Activated naive CD4-positive, alpha-beta T cell treated with anti-CD3 and anti-CD28 coated beads for 36 hours (primary cell): ENCODE measurements around the gene FBXO24. TPM values are rescaled to one million over a fixed set of nuclear protein-coding genes. Genes with fewer than 3 reads are reported as not detected.
A peak's percentile ranks its signal among the peaks of the same experiment; 100 is the strongest.
"Not testable (repeated sequence)": the region's sequence is repeated elsewhere in the genome, so short reads cannot be mapped to it uniquely, and the experiment has no call there.

Experiments used
- CTCF ChIA-PET: fragments of 350-600 bp; sonication (Branson Sonifier 250); formaldehyde crosslinking; loops from one replicate; lab custom pipeline; 2021; ENCODE audit warnings: antibody characterized with exemption; lab: Charles Lee
- DNase-seq: peaks from one replicate; pipeline ENCODE4 v3.0.0-alpha.2; 2020
- H3K27ac Mint-ChIP-seq: one replicate; pipeline ENCODE4 v1.8.0; 2021; ENCODE audit warnings: mild to moderate bottlenecking, mixed read lengths
- H3K27me3 Mint-ChIP-seq: one replicate; pipeline ENCODE4 v1.8.0; 2021; ENCODE audit warnings: low read depth, mixed read lengths
- H3K36me3 Mint-ChIP-seq: one replicate; pipeline ENCODE4 v1.8.0; 2021; ENCODE audit warnings: low read depth, mixed read lengths
- H3K4me1 Mint-ChIP-seq: one replicate; pipeline ENCODE4 v1.8.0; 2021; ENCODE audit warnings: low read depth, mixed read lengths
- H3K4me3 Mint-ChIP-seq: one replicate; pipeline ENCODE4 v1.8.0; 2021; ENCODE audit warnings: mild to moderate bottlenecking, moderate library complexity, mixed read lengths
- H3K9me3 Mint-ChIP-seq: one replicate; pipeline ENCODE4 v1.8.0; 2021; ENCODE audit warnings: mixed read lengths
- intact Hi-C: fragments of 100-400 bp; cut with micrococcal nuclease; formaldehyde crosslinking; loops from one replicate; pipeline ENCODE4 v1.15.1; 2023
- total RNA-seq, 2 experiments: library from RNA; stranded (reverse); gene quantifications; one replicate each; pipeline ENCODE4 v1.2.3, GENCODE V29; 2021

Gene FBXO24
- total RNA-seq, 2 experiments from 2014 or later, result 1.5 to 2.6 TPM

GRCh38 chr7:100545360-100546128 lies 40.6 kb upstream of the FBXO24 start:
- Mint-ChIP-seq H3K36me3 (peaks cover 15% of the 10 kb centered on the region), H3K9me3 (no peaks in the 10 kb centered on the region), H3K27me3 (no peaks in the 10 kb centered on the region), H3K4me3 (peak overlapping the region; percentile 59), H3K27ac (peak overlapping the region; percentile 95), H3K4me1 (peaks cover 94% of the 10 kb centered on the region)
- peak; percentile 76 for DNase-seq
- CTCF ChIA-PET, result interaction anchor here (0.6 to 6.7 kb wide), 11 partner anchors 10 to 308 kb away, joined by 3 to 82 read pairs (median 3); no protein-coding TSS in a partner anchor
- intact Hi-C loops, result loop anchor here (1.0 to 2.0 kb wide), 8 partner anchors 7 to 525 kb away; partner anchors contain the start of genes FBXO24, LRCH4, TSC22D4 and ZCWPW1

- H3K36me3 Mint-ChIP-seq, result peaks cover 17% of the 10 kb centered on the region
- intact Hi-C loops, result loop anchor here (1.0 kb wide), 2 partner anchors 8 to 13 kb away; no protein-coding TSS in a partner anchor
- peaks cover 90% of the 10 kb centered on the region for H3K4me1 Mint-ChIP-seq
- no peaks in the 10 kb centered on the region for H3K27me3 Mint-ChIP-seq
- peak; percentile 30 for DNase-seq
- H3K27ac Mint-ChIP-seq, result peak overlapping the region; percentile 95
- CTCF ChIA-PET, result interaction anchor here (0.6 to 6.7 kb wide), 8 partner anchors 10 to 96 kb away, joined by 3 to 82 read pairs (median 4); no protein-coding TSS in a partner anchor
- H3K4me3 Mint-ChIP-seq, result peak overlapping the region; percentile 59
- H3K9me3 Mint-ChIP-seq, result no peaks in the 10 kb centered on the region
These were observed 39.8 kb upstream of the FBXO24 start for GRCh38 chr7:100546129-100546925.

- intact Hi-C loops, result loop anchor here (1.0 kb wide), 2 partner anchors 9 to 12 kb away; no protein-coding TSS in a partner anchor
- Mint-ChIP-seq H3K27ac (peak overlapping the region; percentile 95), H3K4me3 (peak overlapping the region; percentile 1), H3K36me3 (peaks cover 17% of the 10 kb centered on the region), H3K9me3 (no peaks in the 10 kb centered on the region), H3K4me1 (peaks cover 81% of the 10 kb centered on the region), H3K27me3 (no peaks in the 10 kb centered on the region)
- no peak for DNase-seq
- CTCF ChIA-PET, result interaction anchor here (0.6 to 6.7 kb wide), 7 partner anchors 9 to 144 kb away, joined by 3 to 82 read pairs (median 5); no protein-coding TSS in a partner anchor
These were observed 39.0 kb upstream of the FBXO24 start for GRCh38 chr7:100546926-100547800.

GRCh38 chr7:100547872-100548271 lies 38.3 kb upstream of the FBXO24 start:
- intact Hi-C loops, result no loop called here
- CTCF ChIA-PET, result interaction anchor here (0.6 to 6.7 kb wide), 6 partner anchors 11 to 144 kb away, joined by 3 to 82 read pairs (median 6); no protein-coding TSS in a partner anchor

GRCh38 chr7:100548446-100548845 lies 37.7 kb upstream of the FBXO24 start:
- peaks cover 24% of the 10 kb centered on the region for H3K36me3 Mint-ChIP-seq
- DNase-seq, H3K4me3 Mint-ChIP-seq, H3K27me3 Mint-ChIP-seq, H3K9me3 Mint-ChIP-seq, intact Hi-C loops: not testable (repeated sequence)
- peak overlapping the region; percentile 73 for H3K27ac Mint-ChIP-seq
- H3K4me1 Mint-ChIP-seq, result peaks cover 68% of the 10 kb centered on the region
- CTCF ChIA-PET, result interaction anchor here (0.6 to 6.7 kb wide), 6 partner anchors 11 to 79 kb away, joined by 3 to 82 read pairs (median 7); no protein-coding TSS in a partner anchor

More at GRCh38 chr7:100547872-100548271, 38.3 kb upstream of the FBXO24 start:
- no peak overlapping the region for H3K4me3 Mint-ChIP-seq
- H3K27me3 Mint-ChIP-seq, result no peaks in the 10 kb centered on the region
- no peaks in the 10 kb centered on the region for H3K9me3 Mint-ChIP-seq
- no peak for DNase-seq
- peaks cover 74% of the 10 kb centered on the region for H3K4me1 Mint-ChIP-seq
- peak overlapping the region; percentile 95 for H3K27ac Mint-ChIP-seq
- H3K36me3 Mint-ChIP-seq, result peaks cover 20% of the 10 kb centered on the region

- H3K4me3 Mint-ChIP-seq, result no peak overlapping the region
- no peak overlapping the region for H3K27ac Mint-ChIP-seq
- no peaks in the 10 kb centered on the region for H3K9me3 Mint-ChIP-seq
- no peaks in the 10 kb centered on the region for H3K27me3 Mint-ChIP-seq
- DNase-seq, result no peak
- peaks cover 34% of the 10 kb centered on the region for H3K36me3 Mint-ChIP-seq
- intact Hi-C loops, result no loop called here
- CTCF ChIA-PET, result no interaction called here
- H3K4me1 Mint-ChIP-seq, result peaks cover 29% of the 10 kb centered on the region
These were observed 33.6 kb upstream of the FBXO24 start for GRCh38 chr7:100552532-100552931.

GRCh38 chr7:100553032-100553431 lies 33.1 kb upstream of the FBXO24 start:
- intact Hi-C loops, result no loop called here
- CTCF ChIA-PET, result interaction anchor here (1.0 kb wide), 1 partner anchor 80 kb away, joined by 3 read pairs; no protein-coding TSS in a partner anchor
- DNase-seq, result no peak
- Mint-ChIP-seq H3K27me3 (no peaks in the 10 kb centered on the region), H3K4me3 (no peak overlapping the region), H3K36me3 (peaks cover 34% of the 10 kb centered on the region), H3K27ac (no peak overlapping the region), H3K9me3 (no peaks in the 10 kb centered on the region), H3K4me1 (peaks cover 24% of the 10 kb centered on the region)

GRCh38 chr7:100555701-100556100 lies 30.4 kb upstream of the FBXO24 start:
- CTCF ChIA-PET, result interaction anchor here (0.7 to 2.8 kb wide), 6 partner anchors 9 to 86 kb away, joined by 3 to 16 read pairs (median 6); no protein-coding TSS in a partner anchor
- Mint-ChIP-seq H3K4me1 (peaks cover 9% of the 10 kb centered on the region), H3K27me3 (no peaks in the 10 kb centered on the region), H3K4me3 (no peak overlapping the region), H3K9me3 (no peaks in the 10 kb centered on the region), H3K27ac (peak overlapping the region; percentile 43), H3K36me3 (peaks cover 22% of the 10 kb centered on the region)
- no peak for DNase-seq
- intact Hi-C loops, result no loop called here

GRCh38 chr7:100556541-100556940 lies 29.6 kb upstream of the FBXO24 start:
- Mint-ChIP-seq H3K27me3 (no peaks in the 10 kb centered on the region), H3K36me3 (peaks cover 23% of the 10 kb centered on the region), H3K4me1 (peaks cover 9% of the 10 kb centered on the region), H3K27ac (no peak overlapping the region), H3K4me3 (no peak overlapping the region), H3K9me3 (no peaks in the 10 kb centered on the region)
- no peak for DNase-seq
- intact Hi-C loops, result no loop called here
- CTCF ChIA-PET, result interaction anchor here (0.9 to 2.8 kb wide), 5 partner anchors 9 to 83 kb away, joined by 4 to 16 read pairs (median 6); no protein-coding TSS in a partner anchor

- H3K36me3 Mint-ChIP-seq, result peaks cover 23% of the 10 kb centered on the region
- no peaks in the 10 kb centered on the region for H3K9me3 Mint-ChIP-seq
- H3K27ac Mint-ChIP-seq, result no peak overlapping the region
- H3K27me3 Mint-ChIP-seq, result no peaks in the 10 kb centered on the region
- H3K4me3 Mint-ChIP-seq, result no peak overlapping the region
- intact Hi-C loops, result loop anchor here (1.0 kb wide), 3 partner anchors 13 to 90 kb away; partner anchors contain the start of gene NYAP1
- DNase-seq, result no peak
- CTCF ChIA-PET, result interaction anchor here (0.6 to 4.4 kb wide), 36 partner anchors 8 to 716 kb away, joined by 3 to 82 read pairs (median 5); partner anchors contain the start of genes AGFG2, FBXO24, MOSPD3 and SPACDR
- peaks cover 12% of the 10 kb centered on the region for H3K4me1 Mint-ChIP-seq
These were observed 27.0 kb upstream of the FBXO24 start for GRCh38 chr7:100559127-100559526.
